PC-9 (cell line): ENCODE results near the gene MTREX. TPM values are rescaled to one million over a fixed set of nuclear protein-coding genes. Genes with fewer than 3 reads are reported as not detected.

ENCODE experiments used
- BruUV-seq: library from RNA; stranded (reverse); fragments of 400-500 nt; replicated peaks from 2 replicates; lab custom pipeline; 2021; lab: Mats Ljungman, UMichigan
- CTCF ChIA-PET: fragments of 300-600 bp; sonication (Branson Sonifier 250); formaldehyde crosslinking; loops from one replicate; lab custom pipeline; 2022; ENCODE audit warnings: antibody characterized with exemption; lab: Charles Lee
- POLR2A ChIA-PET: fragments of 300-600 bp; sonication (Branson Sonifier 250); formaldehyde crosslinking; loops from one replicate; lab custom pipeline; 2022; ENCODE audit warnings: antibody characterized with exemption; ENCODE audit not compliant: unreplicated experiment; lab: Charles Lee
- DNase-seq, 2 experiments: peaks; one replicate each; pipeline versions ENCODE4 v3.0.0 to v3.0.0-alpha.2; 2015 to 2022; ENCODE audit warnings: mixed read lengths in 1 of 2
- H2AFZ ChIP-seq: fragments of 200-600 bp; sonication (generic); 2 replicates; pipeline ENCODE4 v1.8.1; 2017; ENCODE audit warnings: antibody characterized with exemption
- H3F3A ChIP-seq: fragments of 200-600 bp; sonication (generic); 2 replicates; pipeline ENCODE4 v1.8.1; 2017; ENCODE audit warnings: antibody characterized with exemption, mild to moderate bottlenecking, low read depth; ENCODE audit not compliant: insufficient read depth
- H3K27ac ChIP-seq: fragments of 200-600 bp; sonication (generic); 2 replicates; pipeline ENCODE4 v1.6.1; 2016; ENCODE audit warnings: mixed run types
- H3K27me3 ChIP-seq: fragments of 200-600 bp; sonication (generic); 2 replicates; pipeline ENCODE4 v1.6.1; 2016; ENCODE audit warnings: low read depth, mixed run types; ENCODE audit not compliant: insufficient read depth
- H3K36me3 ChIP-seq: fragments of 200-600 bp; sonication (generic); 2 replicates; pipeline ENCODE4 v1.6.1; 2016; ENCODE audit warnings: low read depth, mixed run types
- H3K4me1 ChIP-seq: fragments of 200-600 bp; sonication (generic); replicated peaks from 2 replicates; pipeline ENCODE4 v1.6.1; 2016; ENCODE audit warnings: mixed run types; ENCODE audit not compliant: insufficient read depth
- H3K4me2 ChIP-seq: fragments of 200-600 bp; sonication (generic); 2 replicates; pipeline ENCODE4 v1.6.1; 2017; ENCODE audit warnings: mixed run types
- H3K4me3 ChIP-seq: fragments of 200-600 bp; sonication (generic); 2 replicates; pipeline ENCODE4 v1.6.1; 2016; ENCODE audit warnings: mixed run types
- H3K79me2 ChIP-seq: fragments of 200-600 bp; sonication (generic); 2 replicates; pipeline ENCODE4 v1.6.1; 2017; ENCODE audit warnings: low read depth, mixed run types
- H3K9me2 ChIP-seq: fragments of 200-600 bp; sonication (generic); 2 replicates; pipeline ENCODE4 v1.8.1; 2017; ENCODE audit warnings: mild to moderate bottlenecking; ENCODE audit not compliant: insufficient read depth
- H3K9me3 ChIP-seq: fragments of 200-600 bp; sonication (generic); 2 replicates; pipeline ENCODE4 v1.8.1; 2016; ENCODE audit warnings: low read depth; ENCODE audit not compliant: insufficient read depth
- H4K20me1 ChIP-seq: fragments of 200-600 bp; sonication (generic); 2 replicates; pipeline ENCODE4 v1.8.1; 2017; ENCODE audit not compliant: insufficient read depth
- CTCF ChIP-seq: fragments of 200-600 bp; sonication (generic); conservative IDR thresholded peaks from 2 replicates; pipeline ENCODE4 v1.6.1; 2017; ENCODE audit warnings: mixed run types, antibody characterized with exemption, mild to moderate bottlenecking, moderate library complexity
- EZH2 ChIP-seq: fragments of 200-600 bp; sonication (generic); IDR thresholded peaks from 2 replicates; pipeline ENCODE4 v1.8.0; 2017; ENCODE audit warnings: antibody characterized with exemption, low read depth
- intact Hi-C: fragments of 100-400 bp; cut with micrococcal nuclease; formaldehyde crosslinking; loops from one replicate; pipeline ENCODE4 v1.10.0; 2022; ENCODE audit not compliant: unreplicated experiment
- total RNA-seq: library from RNA; stranded (reverse); gene quantifications from 2 replicates; pipeline ENCODE4 v1.2.3, GENCODE V29; 2021

The MTREX gene
- total RNA-seq, 1 experiment from 2014 or later: 56.7 TPM

GRCh38 chr5:55411876-55412275, 104.1 kb downstream of the MTREX start:
- Histone ChIP-seq H4K20me1 (0 out of 2 replicates have a peak, but pooled peaks cover 7% of the 10 kb centered on the region), H3K27me3 (no peaks in the 10 kb centered on the region), H3K4me3 (no peak overlapping the region), H3K79me2 (no peaks in the 10 kb centered on the region), H2AFZ (no peak overlapping the region), H3K9me3 (no peaks in the 10 kb centered on the region; the same call in 1 of the 2 replicates), H3K9me2 (no peaks in the 10 kb centered on the region), H3K4me1 (peaks cover 24% of the 10 kb centered on the region), H3F3A (peaks cover 8% of the 10 kb centered on the region), H3K4me2 (no peak overlapping the region), H3K36me3 (peaks cover 30% of the 10 kb centered on the region), H3K27ac (no peak overlapping the region)
- no peak for DNase-seq
- intact Hi-C loops: loop anchor here (10.0 kb wide), 1 partner anchor 123 kb away; the partner anchor contains the start of gene PLPP1
- POLR2A ChIA-PET: no interaction called here
- no TSS peak for BruUV-seq
- CTCF ChIA-PET: no interaction called here
- TF ChIP-seq EZH2 (no peak), CTCF (no peak)

- POLR2A ChIA-PET: no interaction called here
- H3K4me2 ChIP-seq: no peak overlapping the region
- no TSS peak for BruUV-seq
- H3K27me3 ChIP-seq: no peaks in the 10 kb centered on the region
- H3K79me2 ChIP-seq: no peaks in the 10 kb centered on the region
- peaks cover 24% of the 10 kb centered on the region for H3K4me1 ChIP-seq
- H4K20me1 ChIP-seq: 0 out of 2 replicates have a peak, but pooled peaks cover 7% of the 10 kb centered on the region
- intact Hi-C loops: loop anchor here (10.0 kb wide), 1 partner anchor 121 kb away; the partner anchor contains the start of gene PLPP1
- H3K36me3 ChIP-seq: peaks cover 23% of the 10 kb centered on the region
- peaks cover 8% of the 10 kb centered on the region for H3F3A ChIP-seq
- CTCF ChIA-PET: no interaction called here
- no peak overlapping the region for H3K4me3 ChIP-seq
- H2AFZ ChIP-seq: no peak overlapping the region
- peak overlapping the region; percentile 8; the same call in 1 of the 2 replicates for H3K27ac ChIP-seq
- H3K9me2 ChIP-seq: no peaks in the 10 kb centered on the region
- H3K9me3 ChIP-seq: no peaks in the 10 kb centered on the region; the same call in 1 of the 2 replicates
- DNase-seq: no peak
- TF ChIP-seq CTCF (no peak), EZH2 (no peak)
These were observed 105.9 kb downstream of the MTREX start for GRCh38 chr5:55413644-55414043.

- Histone ChIP-seq H3K36me3 (peaks cover 21% of the 10 kb centered on the region), H3K79me2 (no peaks in the 10 kb centered on the region), H3K9me3 (no peaks in the 10 kb centered on the region; the same call in 1 of the 2 replicates), H4K20me1 (0 out of 2 replicates have a peak, but pooled peaks cover 7% of the 10 kb centered on the region), H3K4me2 (no peak overlapping the region), H3F3A (peaks cover 8% of the 10 kb centered on the region), H3K4me1 (peaks cover 24% of the 10 kb centered on the region), H3K9me2 (no peaks in the 10 kb centered on the region), H3K4me3 (no peak overlapping the region), H2AFZ (no peak overlapping the region), H3K27ac (peak overlapping the region; percentile 47; the same call in 1 of the 2 replicates), H3K27me3 (no peaks in the 10 kb centered on the region)
- BruUV-seq: no TSS peak
- ChIA-PET CTCF (interaction anchor here (0.5 kb wide), 1 partner anchor 667 kb away, joined by 3 read pairs; no protein-coding TSS in a partner anchor), POLR2A (interaction anchor here (0.6 kb wide), 2 partner anchors 181 to 508 kb away, joined by 5 to 6 read pairs; no protein-coding TSS in a partner anchor)
- DNase-seq: peak in 1 of 2 experiments; percentile 70
- TF ChIP-seq CTCF (no peak), EZH2 (no peak)
- intact Hi-C loops: loop anchor here (10.0 kb wide), 1 partner anchor 120 kb away; the partner anchor contains the start of gene PLPP1
These were observed 107.3 kb downstream of the MTREX start for GRCh38 chr5:55415071-55415470.
